Esophagus (tissue), 2 donors: ENCODE data around the gene FAM78B. TPM values are rescaled to one million over a fixed set of nuclear protein-coding genes. Genes with fewer than 3 reads are reported as not detected.

Source experiments
- H3K27ac ChIP-seq, 2 donors: one replicate each; pipeline ENCODE4 v1.5.1; 2013; ENCODE audit warnings: low read depth in 2 of 2, mild to moderate bottlenecking in 2 of 2, inconsistent platforms in 1 of 2, low read length in 1 of 2, moderate library complexity in 1 of 2
- H3K27me3 ChIP-seq, 2 donors: one replicate each; pipeline ENCODE4 v1.6.1; 2013; ENCODE audit warnings: low read length in 2 of 2, control low read depth in 1 of 2, mild to moderate bottlenecking in 1 of 2; ENCODE audit not compliant: insufficient read depth in 2 of 2, control insufficient read depth in 1 of 2
- H3K36me3 ChIP-seq, 2 donors: one replicate each; pipeline ENCODE4 v1.6.1; 2013; ENCODE audit warnings: low read length in 1 of 2; ENCODE audit not compliant: control insufficient read depth in 2 of 2, insufficient read depth in 2 of 2
- H3K4me1 ChIP-seq, 2 donors: one replicate each; pipeline ENCODE4 v1.6.1; 2013; ENCODE audit warnings: low read length in 1 of 2; ENCODE audit not compliant: control insufficient read depth in 2 of 2, insufficient read depth in 2 of 2
- H3K4me3 ChIP-seq, 2 donors: one replicate each; pipeline ENCODE4 v1.5.1; 2013; ENCODE audit warnings: low read length in 2 of 2, mild to moderate bottlenecking in 2 of 2, low read depth in 1 of 2, moderate library complexity in 1 of 2
- H3K9me3 ChIP-seq, 2 donors: one replicate each; pipeline ENCODE4 v1.6.1; 2013; ENCODE audit warnings: mild to moderate bottlenecking in 2 of 2, low read depth in 1 of 2, low read length in 1 of 2, moderate library complexity in 1 of 2; ENCODE audit not compliant: control insufficient read depth in 2 of 2, insufficient read depth in 1 of 2
- WGBS, 2 donors: extraction: QIAGEN DNeasy Blood & Tissue Kit; methylation state at CpG; one replicate each; pipeline ENCODE4 v1.1.7; 2013; 5-methylcytosine and 5-hydroxymethylcytosine counted together
- polyA plus RNA-seq, 2 donors: library from polyadenylated mRNA; stranded (reverse); fragments of 200-250 nt; gene quantifications; one replicate each; pipeline ENCODE4 v1.2.3, GENCODE V29; 2013
- donor health status: healthy with polysubstance abuse.
- donor health status: Bipolar disorder and iron deficiency.

FAM78B gene
- polyA plus RNA-seq, 2 donors, result 0.20 to 0.24 TPM

DNA sequence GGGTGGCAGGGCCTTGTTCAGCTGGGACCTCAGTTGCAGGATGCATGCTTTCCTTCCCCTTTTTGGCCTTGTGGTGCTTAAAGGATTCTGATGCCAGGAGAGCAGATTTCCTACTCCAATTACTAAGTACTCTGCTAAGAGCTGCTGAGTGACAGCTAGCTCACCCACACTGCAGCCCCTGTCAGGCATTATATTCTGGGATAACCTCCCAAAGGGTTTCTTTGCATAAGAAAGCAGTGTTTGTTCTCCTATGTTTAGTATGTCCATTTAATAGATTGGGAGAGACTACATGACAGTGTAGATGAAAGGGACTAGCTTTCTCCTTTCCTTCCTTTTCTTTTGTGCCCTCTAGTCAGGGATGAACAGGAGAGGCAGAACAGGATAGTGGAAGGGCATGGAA lies 100.7 kb downstream of the FAM78B start:
- H3K9me3 ChIP-seq, result peaks cover 0 to 3% of the 10 kb centered on the region in 2 donors
- no peak overlapping the region for H3K27ac ChIP-seq
- peaks cover 0 to 3% of the 10 kb centered on the region in 2 donors for H3K4me1 ChIP-seq
- H3K27me3 ChIP-seq, result no peaks in the 10 kb centered on the region
- no peaks in the 10 kb centered on the region for H3K36me3 ChIP-seq
- H3K4me3 ChIP-seq, result no peak overlapping the region

GRCh38 chr1:166064951-166065350 lies 101.8 kb downstream of the FAM78B start:
- Histone ChIP-seq H3K4me1 (peaks cover 0 to 3% of the 10 kb centered on the region in 2 donors), H3K36me3 (no peaks in the 10 kb centered on the region), H3K9me3 (no peaks in the 10 kb centered on the region), H3K4me3 (no peak overlapping the region), H3K27ac (no peak overlapping the region), H3K27me3 (no peaks in the 10 kb centered on the region)
- WGBS, 2 donors, result 81 to 92% methylated on average over 1 of the region's 1 CpG

- H3K4me3 ChIP-seq, result no peak overlapping the region
- no peaks in the 10 kb centered on the region for H3K27me3 ChIP-seq
- H3K4me1 ChIP-seq, result peaks cover 0 to 3% of the 10 kb centered on the region in 2 donors
- no peak overlapping the region for H3K27ac ChIP-seq
- H3K9me3 ChIP-seq, result no peaks in the 10 kb centered on the region
- 59 to 65% methylated on average over 4 of the region's 4 CpGs for WGBS, 2 donors
- no peaks in the 10 kb centered on the region for H3K36me3 ChIP-seq
Observed at GRCh38 chr1:166064313-166064926, 102.4 kb downstream of the FAM78B start.

- H3K27ac ChIP-seq, result no peak overlapping the region
- peaks cover 0 to 3% of the 10 kb centered on the region in 2 donors for H3K4me1 ChIP-seq
- H3K27me3 ChIP-seq, result no peaks in the 10 kb centered on the region
- H3K9me3 ChIP-seq, result no peaks in the 10 kb centered on the region
- no peaks in the 10 kb centered on the region for H3K36me3 ChIP-seq
- H3K4me3 ChIP-seq, result no peak overlapping the region
- 63 to 68% methylated on average over 1 of the region's 1 CpG for WGBS, 2 donors
Observed at GRCh38 chr1:166063701-166064100, 103.1 kb downstream of the FAM78B start.

DNA sequence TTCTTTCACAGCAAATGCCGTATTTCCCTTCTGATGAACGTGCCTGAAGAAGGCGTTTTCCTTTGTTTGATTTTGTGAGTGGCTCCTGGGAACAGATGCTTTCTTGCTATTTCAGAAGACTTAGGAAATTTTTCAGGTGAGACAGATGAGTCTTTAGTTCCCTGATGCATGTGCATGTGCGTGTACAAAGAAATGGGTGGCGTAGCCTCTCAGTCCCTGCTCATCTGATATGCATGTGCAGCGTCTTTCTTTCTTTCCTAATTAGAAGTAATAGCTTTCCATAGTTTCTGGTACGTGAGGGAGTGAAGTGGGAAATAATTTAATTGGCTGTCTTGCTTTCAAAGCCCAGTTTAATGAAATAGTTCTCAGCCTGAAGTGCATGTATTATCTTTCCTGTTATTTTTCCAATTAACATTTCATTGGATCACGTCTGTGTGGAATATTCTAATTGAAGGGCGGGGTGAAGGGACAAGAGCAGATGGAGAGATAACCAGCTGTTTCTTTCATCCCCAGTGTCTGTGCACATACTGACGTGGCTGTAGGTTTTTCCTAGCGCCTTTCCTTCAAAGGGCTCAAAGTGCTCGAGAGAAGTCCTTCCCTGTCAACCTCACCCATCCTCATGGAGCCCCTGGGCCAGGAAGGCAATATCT lies 104.3 kb downstream of the FAM78B start:
- 68 to 71% methylated on average over 12 of the region's 12 CpGs for WGBS, 2 donors
- H3K27ac ChIP-seq, result no peak overlapping the region

GRCh38 chr1:166057650-166058049 lies 109.2 kb downstream of the FAM78B start:
- Histone ChIP-seq H3K27ac (no peak overlapping the region), H3K36me3 (no peaks in the 10 kb centered on the region), H3K4me1 (no peaks in the 10 kb centered on the region), H3K27me3 (peaks cover 0 to 2% of the 10 kb centered on the region in 2 donors), H3K4me3 (no peak overlapping the region), H3K9me3 (no peaks in the 10 kb centered on the region)
- WGBS, 2 donors, result 59 to 61% methylated on average over 5 of the region's 5 CpGs

More for the DNA sequence above, 104.3 kb downstream of the FAM78B start:
- Histone ChIP-seq H3K9me3 (no peaks in the 10 kb centered on the region), H3K36me3 (no peaks in the 10 kb centered on the region), H3K4me1 (peaks cover 0 to 3% of the 10 kb centered on the region in 2 donors), H3K27me3 (no peaks in the 10 kb centered on the region), H3K4me3 (no peak overlapping the region)

DNA sequence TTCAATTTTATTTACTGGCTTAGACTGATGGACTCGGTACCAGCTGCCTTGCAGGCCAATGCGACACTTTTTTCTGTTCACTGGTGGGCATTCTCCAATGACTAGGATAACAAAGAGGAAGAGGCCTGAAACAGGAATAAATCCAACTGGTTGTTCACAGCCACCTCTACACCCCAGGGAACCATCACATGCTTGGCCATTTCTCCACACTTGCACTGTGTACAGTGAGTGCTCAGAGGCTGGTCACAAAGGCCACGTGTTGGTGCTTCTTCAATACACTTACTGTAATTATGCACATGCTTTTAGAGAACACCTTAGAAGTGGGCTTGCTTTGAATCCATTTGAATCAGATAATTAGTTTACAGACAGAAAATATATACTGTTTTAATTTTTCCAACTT lies 113.4 kb downstream of the FAM78B start:
- H3K4me3 ChIP-seq, result no peak overlapping the region
- H3K27me3 ChIP-seq, result peaks cover 0 to 2% of the 10 kb centered on the region in 2 donors
- H3K36me3 ChIP-seq, result no peaks in the 10 kb centered on the region
- H3K4me1 ChIP-seq, result no peaks in the 10 kb centered on the region
- WGBS, 2 donors, result 78 to 82% methylated on average over 3 of the region's 3 CpGs
- H3K9me3 ChIP-seq, result no peaks in the 10 kb centered on the region
- H3K27ac ChIP-seq, result no peak overlapping the region

- no peaks in the 10 kb centered on the region for H3K36me3 ChIP-seq
- WGBS, 2 donors, result 30 to 31% methylated on average over 8 of the region's 8 CpGs
- H3K9me3 ChIP-seq, result no peaks in the 10 kb centered on the region
- no peaks in the 10 kb centered on the region for H3K27me3 ChIP-seq
- no peaks in the 10 kb centered on the region for H3K4me1 ChIP-seq
- H3K27ac ChIP-seq, result no peak overlapping the region
- no peak overlapping the region for H3K4me3 ChIP-seq
Observed at GRCh38 chr1:166040202-166040997, 126.4 kb downstream of the FAM78B start.

DNA sequence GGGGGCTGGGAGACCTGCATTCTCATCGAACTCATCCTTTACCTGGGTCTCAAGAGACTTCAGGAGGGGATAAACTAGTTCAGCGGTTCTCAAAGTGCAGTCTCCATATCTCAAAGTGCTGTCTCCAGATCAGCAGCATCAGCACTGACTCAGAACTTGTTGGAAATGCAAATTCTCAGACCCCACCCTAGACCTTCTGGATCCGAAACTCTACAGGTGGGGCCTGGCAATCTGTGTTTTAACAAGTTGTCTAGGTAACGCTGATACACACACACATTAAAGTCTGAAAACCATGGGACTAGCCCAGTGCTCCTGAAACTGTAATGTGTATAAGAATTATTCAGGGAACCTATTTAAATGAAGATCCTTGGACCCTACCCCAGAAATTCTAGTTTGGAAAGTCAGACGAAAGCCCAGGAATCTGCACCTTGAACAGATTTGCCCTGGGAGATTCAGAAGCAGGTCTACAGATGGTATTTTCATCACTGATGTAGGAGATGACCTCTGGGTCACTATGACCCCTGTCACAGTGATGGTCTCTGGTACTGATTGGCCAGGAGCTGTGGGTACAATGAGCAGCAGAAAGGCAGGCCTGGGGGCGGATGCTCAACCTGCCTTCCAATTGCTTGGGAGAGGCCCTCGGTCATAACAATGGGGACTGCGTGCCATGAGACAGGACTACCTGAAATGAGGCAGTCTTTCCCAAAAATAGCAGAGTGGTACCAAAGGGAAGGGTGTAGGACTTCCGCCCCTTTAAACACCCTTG lies 127.2 kb downstream of the FAM78B start:
- no peak overlapping the region for H3K27ac ChIP-seq
- no peak overlapping the region for H3K4me3 ChIP-seq
- no peaks in the 10 kb centered on the region for H3K27me3 ChIP-seq
- WGBS, 2 donors, result 83 to 85% methylated on average over 9 of the region's 9 CpGs
- H3K4me1 ChIP-seq, result no peaks in the 10 kb centered on the region
- H3K36me3 ChIP-seq, result no peaks in the 10 kb centered on the region
- H3K9me3 ChIP-seq, result no peaks in the 10 kb centered on the region
